Brain pericyte (primary cell): ENCODE data around the gene EML3.

Source experiments
- DNase-seq: peaks from one replicate; pipeline ENCODE4 v3.0.0-alpha.2; 2012; ENCODE audit warnings: low read depth, low spot score

Gene EML3

DNA sequence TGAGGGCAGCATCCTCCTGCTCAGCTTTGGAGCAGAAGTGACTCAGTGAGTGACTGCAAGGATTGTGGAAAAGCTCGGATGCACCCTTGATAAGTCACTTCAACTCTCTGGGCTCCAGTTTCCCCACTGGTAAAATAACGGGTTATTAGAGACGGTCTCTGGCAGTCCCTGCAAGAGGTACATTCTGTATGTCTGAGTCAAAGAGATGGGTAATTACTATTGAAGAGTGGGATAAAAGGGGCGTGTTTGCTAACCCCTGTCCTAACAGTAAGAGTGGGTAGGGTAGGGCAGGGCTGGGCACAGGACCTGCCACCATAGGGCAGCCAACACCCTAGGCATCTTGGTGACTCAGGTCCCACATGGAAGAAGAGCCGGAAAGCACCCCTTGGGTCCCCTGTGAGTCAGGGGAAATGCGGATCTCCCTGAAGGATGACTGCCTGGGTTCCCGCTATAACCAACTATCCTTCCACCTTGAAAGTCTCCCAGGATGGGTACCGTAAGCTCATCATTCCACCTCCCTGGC is 58.7 kb downstream of the EML3 start:
- no peak for DNase-seq

GRCh38 chr11:62553080-62553838 is 59.3 kb downstream of the EML3 start:
- no peak for DNase-seq

- no peak for DNase-seq
These were observed 60.0 kb downstream of the EML3 start for GRCh38 chr11:62552485-62553079.
